Adipocyte (in vitro differentiated cells): ENCODE data around the gene CCSER2.
A peak's percentile ranks its signal among the peaks of the same experiment; 100 is the strongest.
"Not testable (repeated sequence)": the region's sequence is repeated elsewhere in the genome, so short reads cannot be mapped to it uniquely, and the experiment has no call there.

ENCODE experiments used
- DNase-seq: peaks from one replicate; pipeline ENCODE4 v3.0.0-alpha.2; 2015; ENCODE audit warnings: low read depth
- H3K27me3 ChIP-seq: replicated peaks from 2 replicates; pipeline ENCODE4 v1.7.0; 2013; ENCODE audit warnings: mild to moderate bottlenecking, low read length, moderate library complexity; ENCODE audit not compliant: control insufficient read depth, insufficient read depth
- H3K36me3 ChIP-seq: 2 replicates; pipeline ENCODE4 v1.7.0; 2013; ENCODE audit warnings: low read length, mild to moderate bottlenecking, moderate library complexity; ENCODE audit not compliant: control insufficient read depth, insufficient read depth, severe bottlenecking
- H3K4me1 ChIP-seq: 2 replicates; pipeline ENCODE4 v1.7.0; 2013; ENCODE audit warnings: mild to moderate bottlenecking, low read length, moderate library complexity; ENCODE audit not compliant: control insufficient read depth, insufficient read depth
- H3K4me3 ChIP-seq: 2 replicates; pipeline ENCODE4 v1.7.0; 2013; ENCODE audit warnings: mild to moderate bottlenecking, low read length, moderate library complexity
- H3K9ac ChIP-seq: 2 replicates; pipeline ENCODE4 v1.7.0; 2013; ENCODE audit warnings: mild to moderate bottlenecking, low read length, moderate library complexity
- H3K9me3 ChIP-seq: 2 replicates; pipeline ENCODE4 v1.7.0; 2013; ENCODE audit warnings: mild to moderate bottlenecking, low read length, moderate library complexity; ENCODE audit not compliant: control insufficient read depth

CCSER2 gene

GRCh38 chr10:84524435-84524834, 196.0 kb downstream of the CCSER2 start:
- peaks cover 3% of the 10 kb centered on the region for H3K4me1 ChIP-seq
- H3K36me3 ChIP-seq: no peaks in the 10 kb centered on the region
- H3K4me3 ChIP-seq: no peak overlapping the region
- H3K9me3 ChIP-seq: no peaks in the 10 kb centered on the region
- H3K27me3 ChIP-seq: no peaks in the 10 kb centered on the region
- no peak overlapping the region for H3K9ac ChIP-seq
- DNase-seq: no peak

DNA sequence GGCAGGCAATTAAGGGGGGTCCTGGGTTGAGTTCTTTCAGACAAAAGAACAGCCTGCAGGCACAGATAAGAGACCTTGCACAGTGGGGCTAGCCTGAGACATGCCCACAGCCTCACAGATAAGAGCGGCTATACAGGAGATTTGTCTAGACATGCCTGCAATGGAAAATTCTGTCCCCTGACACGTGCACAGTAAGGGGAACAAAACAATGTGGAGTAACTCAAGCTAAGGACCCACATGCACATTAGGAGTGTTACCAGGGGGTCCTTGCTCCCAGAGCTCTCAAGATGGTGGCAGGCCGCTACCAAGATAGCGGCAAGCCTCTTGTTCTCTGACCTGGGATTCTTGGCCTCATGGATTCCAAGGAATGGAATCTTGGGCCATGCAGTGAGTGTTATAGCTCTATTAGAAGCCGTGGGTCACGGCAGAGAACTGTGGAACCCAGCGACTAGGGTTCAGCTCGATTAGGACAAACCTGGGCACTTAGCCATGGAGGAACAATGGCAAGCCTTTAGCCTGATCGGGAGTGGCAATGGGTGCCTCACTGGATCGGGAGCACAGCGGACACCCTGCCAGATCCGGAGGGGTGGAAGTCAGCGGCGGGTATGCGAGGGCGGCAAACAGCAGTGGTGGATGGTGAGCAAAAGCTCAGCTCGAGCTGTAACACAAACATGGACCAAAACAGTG, 196.9 kb downstream of the CCSER2 start:
- no peaks in the 10 kb centered on the region for H3K36me3 ChIP-seq
- H3K27me3 ChIP-seq: no peaks in the 10 kb centered on the region
- no peak overlapping the region for H3K9ac ChIP-seq
- no peaks in the 10 kb centered on the region for H3K9me3 ChIP-seq
- H3K4me1 ChIP-seq: peaks cover 3% of the 10 kb centered on the region
- no peak overlapping the region for H3K4me3 ChIP-seq
- DNase-seq: no peak

GRCh38 chr10:84525807-84526182, 197.4 kb downstream of the CCSER2 start:
- not testable (repeated sequence) for H3K4me3 ChIP-seq, H3K9me3 ChIP-seq, DNase-seq, H3K36me3 ChIP-seq, H3K4me1 ChIP-seq, H3K27me3 ChIP-seq, H3K9ac ChIP-seq

DNA sequence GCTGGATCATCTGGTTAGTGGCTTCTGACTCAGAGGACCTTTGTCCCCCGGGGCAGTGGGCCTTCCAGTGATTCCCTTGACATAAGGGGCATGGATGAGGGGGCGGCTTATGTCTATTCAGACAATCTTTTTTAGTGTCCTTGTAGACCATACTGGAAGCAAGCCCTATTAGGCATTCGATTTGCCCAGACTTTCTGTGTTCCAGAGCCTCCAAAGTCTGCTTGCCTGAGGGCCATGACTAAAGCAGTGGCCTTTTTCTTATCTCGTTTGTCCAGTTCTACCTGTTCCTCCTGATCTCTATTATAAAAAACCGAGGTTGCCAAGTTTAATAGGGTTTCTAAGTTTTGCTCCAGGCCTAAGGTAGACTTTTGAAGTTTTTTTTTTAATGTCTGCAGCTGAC, 199.0 kb downstream of the CCSER2 start:
- DNase-seq, H3K4me3 ChIP-seq, H3K27me3 ChIP-seq, H3K4me1 ChIP-seq, H3K9ac ChIP-seq, H3K36me3 ChIP-seq, H3K9me3 ChIP-seq: not testable (repeated sequence)

DNA sequence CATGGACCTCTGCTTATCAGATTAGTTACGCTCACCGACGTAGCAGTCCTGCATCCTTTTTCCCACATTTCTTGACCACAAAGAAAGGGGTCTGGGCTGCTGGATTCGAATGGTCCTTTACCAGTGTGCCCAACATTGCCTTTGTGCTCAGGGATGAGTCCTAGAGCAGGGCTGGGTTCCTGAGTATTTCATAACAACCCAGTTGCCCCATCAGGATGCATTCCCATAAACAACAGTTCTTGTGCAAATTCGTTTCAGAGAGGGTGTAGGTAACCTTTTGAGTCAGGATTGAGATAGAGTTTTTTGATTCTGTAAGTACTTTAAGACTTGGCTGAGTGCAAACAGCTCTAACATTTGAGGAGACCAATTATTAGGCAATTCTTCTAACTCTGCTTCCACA, 200.1 kb downstream of the CCSER2 start:
- H3K4me1 ChIP-seq, DNase-seq, H3K9me3 ChIP-seq, H3K36me3 ChIP-seq, H3K4me3 ChIP-seq, H3K27me3 ChIP-seq, H3K9ac ChIP-seq: not testable (repeated sequence)

GRCh38 chr10:84530724-84531325, 202.4 kb downstream of the CCSER2 start:
- H3K36me3 ChIP-seq: no peaks in the 10 kb centered on the region
- no peak overlapping the region for H3K9ac ChIP-seq
- no peaks in the 10 kb centered on the region for H3K27me3 ChIP-seq
- no peak for DNase-seq
- no peak overlapping the region for H3K4me3 ChIP-seq
- H3K4me1 ChIP-seq: peaks cover 3% of the 10 kb centered on the region
- no peaks in the 10 kb centered on the region for H3K9me3 ChIP-seq

DNA sequence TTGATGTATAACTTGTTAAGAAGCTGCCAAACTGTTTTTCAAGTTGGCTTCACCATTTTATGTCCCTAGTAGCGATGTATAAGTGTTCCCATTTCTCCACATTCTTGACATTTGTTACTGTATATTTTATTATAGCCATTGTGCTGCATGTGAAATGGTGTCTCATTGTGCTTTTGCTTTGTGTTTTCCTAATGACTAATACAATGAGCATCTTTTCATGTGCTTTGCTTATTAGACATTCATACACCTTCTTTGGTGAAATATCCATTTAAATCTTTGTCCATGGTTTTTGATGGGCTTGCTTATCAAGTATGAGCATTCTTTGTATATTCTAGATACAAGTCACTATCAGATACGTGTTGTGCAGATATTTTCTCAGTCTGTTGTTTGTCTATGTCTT, 203.0 kb downstream of the CCSER2 start:
- no peaks in the 10 kb centered on the region for H3K27me3 ChIP-seq
- DNase-seq: no peak
- H3K36me3 ChIP-seq: no peaks in the 10 kb centered on the region
- H3K4me3 ChIP-seq: no peak overlapping the region
- H3K9ac ChIP-seq: no peak overlapping the region
- no peaks in the 10 kb centered on the region for H3K9me3 ChIP-seq
- peaks cover 3% of the 10 kb centered on the region for H3K4me1 ChIP-seq

DNA sequence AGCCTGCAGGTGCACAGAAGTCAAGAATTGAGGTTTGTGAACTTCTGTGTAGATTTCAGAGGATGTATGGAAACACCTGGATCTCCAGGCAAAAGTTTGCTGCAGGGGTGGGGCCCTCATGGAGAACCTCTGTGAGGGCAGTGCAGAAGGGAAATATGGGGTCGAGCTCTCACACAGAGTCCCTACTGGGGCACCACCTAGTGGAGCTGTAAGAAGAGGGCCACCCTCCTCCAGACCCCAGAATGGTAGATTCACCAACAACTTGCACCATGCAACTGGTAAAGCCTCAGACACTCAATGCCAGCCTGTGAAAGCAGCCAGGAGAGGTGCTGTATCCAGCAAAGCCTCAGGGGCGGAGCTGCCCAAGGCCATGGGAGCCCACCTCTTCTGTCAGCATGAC, 205.8 kb downstream of the CCSER2 start:
- peaks cover 7% of the 10 kb centered on the region for H3K4me1 ChIP-seq
- H3K9me3 ChIP-seq: no peaks in the 10 kb centered on the region
- no peak for DNase-seq
- no peak overlapping the region for H3K9ac ChIP-seq
- no peaks in the 10 kb centered on the region for H3K27me3 ChIP-seq
- no peak overlapping the region for H3K4me3 ChIP-seq
- no peaks in the 10 kb centered on the region for H3K36me3 ChIP-seq

- Histone ChIP-seq H3K4me1 (peaks cover 28% of the 10 kb centered on the region), H3K27me3 (no peaks in the 10 kb centered on the region), H3K9ac (peak overlapping the region; percentile 50), H3K9me3 (no peaks in the 10 kb centered on the region), H3K36me3 (no peaks in the 10 kb centered on the region), H3K4me3 (no peak overlapping the region)
- peak; percentile 91 for DNase-seq
These were observed 209.1 kb downstream of the CCSER2 start for GRCh38 chr10:84537447-84537931.

DNA sequence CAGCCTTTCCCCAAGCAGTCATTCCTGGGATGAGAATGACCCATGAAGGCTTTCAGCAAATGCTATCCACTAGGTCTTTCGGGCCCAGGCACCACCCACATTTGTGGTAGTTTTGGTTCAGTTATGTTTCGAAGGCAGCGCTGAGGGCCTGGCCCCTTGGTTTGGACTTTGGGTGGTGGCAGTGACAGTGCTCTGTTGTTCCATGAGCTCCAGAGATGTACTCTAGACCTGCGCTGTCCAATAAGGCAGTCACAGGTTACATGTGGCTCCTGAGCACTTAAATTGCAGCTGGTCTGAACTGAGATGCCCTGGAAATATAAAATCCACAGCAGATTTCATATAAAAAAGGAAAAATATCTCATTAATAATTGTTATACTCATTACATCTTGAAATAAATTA, 209.6 kb downstream of the CCSER2 start:
- H3K9me3 ChIP-seq: no peaks in the 10 kb centered on the region
- no peak for DNase-seq
- no peak overlapping the region for H3K9ac ChIP-seq

GRCh38 chr10:84539216-84539615, 210.8 kb downstream of the CCSER2 start:
- DNase-seq: peak; percentile 69
- H3K36me3 ChIP-seq: no peaks in the 10 kb centered on the region
- no peak overlapping the region for H3K4me3 ChIP-seq
- H3K9ac ChIP-seq: no peak overlapping the region
- H3K4me1 ChIP-seq: peaks cover 35% of the 10 kb centered on the region
- no peaks in the 10 kb centered on the region for H3K27me3 ChIP-seq
- H3K9me3 ChIP-seq: no peaks in the 10 kb centered on the region

More for the DNA sequence above, 209.6 kb downstream of the CCSER2 start:
- no peaks in the 10 kb centered on the region for H3K36me3 ChIP-seq
- no peaks in the 10 kb centered on the region for H3K27me3 ChIP-seq
- no peak overlapping the region for H3K4me3 ChIP-seq
- H3K4me1 ChIP-seq: peaks cover 32% of the 10 kb centered on the region
